Vagina (tissue), 2 donors: Measurements from ENCODE around the gene IFT122.

Source experiments
- POLR2A ChIP-seq, 2 donors: fragments of 450-650 bp; IDR thresholded peaks; one replicate each; pipeline ENCODE4 v1.6.1; 2017; ENCODE audit warnings: antibody characterized with exemption in 2 of 2, mild to moderate bottlenecking in 2 of 2, moderate library complexity in 2 of 2
- POLR2AphosphoS5 ChIP-seq, 2 donors: sonication (generic); formaldehyde crosslinking; IDR thresholded peaks; one replicate each; pipeline ENCODE4 v1.9.0; 2017; ENCODE audit warnings: antibody characterized with exemption in 2 of 2, mild to moderate bottlenecking in 2 of 2, low read depth in 1 of 2; ENCODE audit not compliant: insufficient read depth in 1 of 2
- TF ChIP-seq, protein P1 (sequence below), 3 experiments: fragments of 450-650 bp in 2 of 3; fragments of 200-600 bp in 1 of 3; sonication (generic) in 1 of 3; IDR thresholded peaks; one replicate each; pipeline ENCODE4 v1.5.1; 2017 to 2019; ENCODE audit warnings: antibody characterized with exemption in 3 of 3, mild to moderate bottlenecking in 2 of 3, moderate library complexity in 2 of 3

DNA sequence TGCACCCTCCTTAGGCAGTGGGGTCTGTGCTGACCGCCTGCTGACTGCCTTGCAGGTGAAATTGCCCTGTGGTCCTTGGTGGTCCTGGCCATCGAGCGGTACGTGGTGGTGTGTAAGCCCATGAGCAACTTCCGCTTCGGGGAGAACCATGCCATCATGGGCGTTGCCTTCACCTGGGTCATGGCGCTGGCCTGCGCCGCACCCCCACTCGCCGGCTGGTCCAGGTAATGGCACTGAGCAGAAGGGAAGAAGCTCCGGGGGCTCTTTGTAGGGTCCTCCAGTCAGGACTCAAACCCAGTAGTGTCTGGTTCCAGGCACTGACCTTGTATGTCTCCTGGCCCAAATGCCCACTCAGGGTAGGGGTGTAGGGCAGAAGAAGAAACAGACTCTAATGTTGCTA lies 90.8 kb downstream of the IFT122 start:
- TF ChIP-seq POLR2A (IDR thresholded peaks at IDR 0.05): no peak
- TF ChIP-seq, protein P1, sequence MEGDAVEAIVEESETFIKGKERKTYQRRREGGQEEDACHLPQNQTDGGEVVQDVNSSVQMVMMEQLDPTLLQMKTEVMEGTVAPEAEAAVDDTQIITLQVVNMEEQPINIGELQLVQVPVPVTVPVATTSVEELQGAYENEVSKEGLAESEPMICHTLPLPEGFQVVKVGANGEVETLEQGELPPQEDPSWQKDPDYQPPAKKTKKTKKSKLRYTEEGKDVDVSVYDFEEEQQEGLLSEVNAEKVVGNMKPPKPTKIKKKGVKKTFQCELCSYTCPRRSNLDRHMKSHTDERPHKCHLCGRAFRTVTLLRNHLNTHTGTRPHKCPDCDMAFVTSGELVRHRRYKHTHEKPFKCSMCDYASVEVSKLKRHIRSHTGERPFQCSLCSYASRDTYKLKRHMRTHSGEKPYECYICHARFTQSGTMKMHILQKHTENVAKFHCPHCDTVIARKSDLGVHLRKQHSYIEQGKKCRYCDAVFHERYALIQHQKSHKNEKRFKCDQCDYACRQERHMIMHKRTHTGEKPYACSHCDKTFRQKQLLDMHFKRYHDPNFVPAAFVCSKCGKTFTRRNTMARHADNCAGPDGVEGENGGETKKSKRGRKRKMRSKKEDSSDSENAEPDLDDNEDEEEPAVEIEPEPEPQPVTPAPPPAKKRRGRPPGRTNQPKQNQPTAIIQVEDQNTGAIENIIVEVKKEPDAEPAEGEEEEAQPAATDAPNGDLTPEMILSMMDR (IDR thresholded peaks at IDR 0.05): no peak
- no peak for TF ChIP-seq POLR2AphosphoS5 (IDR thresholded peaks at IDR 0.05; ENCODE audit: insufficient read depth in 1 of 2, low read depth in 1 of 2)
